Stimulated activated CD8-positive, alpha-beta memory T cell treated with anti-CD3 and anti-CD28 coated beads, Interleukin-4, amount 100 ng/mL, for 24 hours (primary cell): ENCODE results near the gene CRTC2.
"Not testable (repeated sequence)": the region's sequence is repeated elsewhere in the genome, so short reads cannot be mapped to it uniquely, and the experiment has no call there.

Experiments
- DNase-seq: peaks from one replicate; pipeline ENCODE4 v3.0.0-alpha.2; 2020; ENCODE audit warnings: low read depth

Gene CRTC2

GRCh38 chr1:153958111-153958960 is at the start of gene CRTC2:
CRTC2 (minus strand) TSS chr1:153958612; CDS start chr1:153958497, 115 bp downstream.
- DNase-seq, result peak; percentile 95

- DNase-seq, result no peak
Measured at GRCh38 chr1:154006136-154006535, 47.7 kb upstream of the CRTC2 start.

GRCh38 chr1:154000420-154000819 is 42.0 kb upstream of the CRTC2 start:
- no peak for DNase-seq

- DNase-seq, result not testable (repeated sequence)
Measured at GRCh38 chr1:153996882-153997281, 38.5 kb upstream of the CRTC2 start.

GRCh38 chr1:153995640-153996039 is 37.2 kb upstream of the CRTC2 start:
- no peak for DNase-seq

GRCh38 chr1:153995202-153995601 is 36.8 kb upstream of the CRTC2 start:
- no peak for DNase-seq

GRCh38 chr1:153991806-153992205 is 33.4 kb upstream of the CRTC2 start:
- no peak for DNase-seq

- no peak for DNase-seq
Measured at GRCh38 chr1:153991151-153991630, 32.8 kb upstream of the CRTC2 start.

- DNase-seq, result peak; percentile 69
Measured at GRCh38 chr1:153990468-153991150, 32.2 kb upstream of the CRTC2 start, which contains the start of gene RPS27. RPS27 (plus strand) TSS chr1:153990762; CDS start chr1:153990797, 35 bp downstream.

GRCh38 chr1:153987621-153988020 is 29.2 kb upstream of the CRTC2 start:
- no peak for DNase-seq

- no peak for DNase-seq
Measured at GRCh38 chr1:153985941-153986761, 27.7 kb upstream of the CRTC2 start, which contains the start of gene RAB13. RAB13 (minus strand) TSS chr1:153986339; CDS start chr1:153986236, 103 bp downstream.

GRCh38 chr1:153985341-153985912 is 27.0 kb upstream of the CRTC2 start:
- DNase-seq, result peak; percentile 42

GRCh38 chr1:153984123-153984894 is 25.9 kb upstream of the CRTC2 start:
- no peak for DNase-seq

- DNase-seq, result not testable (repeated sequence)
Measured at GRCh38 chr1:153981735-153982134, 23.3 kb upstream of the CRTC2 start.

GRCh38 chr1:153979091-153979490 is 20.7 kb upstream of the CRTC2 start:
- not testable (repeated sequence) for DNase-seq

GRCh38 chr1:153978274-153978909 is 20.0 kb upstream of the CRTC2 start:
- no peak for DNase-seq

- peak; percentile 82 for DNase-seq
Measured at GRCh38 chr1:153977250-153978240, 19.1 kb upstream of the CRTC2 start, which contains the start of gene JTB. JTB (minus strand) TSS chr1:153977674; CDS start chr1:153977252, 422 bp downstream.

- DNase-seq, result no peak
Measured at GRCh38 chr1:153976819-153977249, 18.4 kb upstream of the CRTC2 start.

GRCh38 chr1:153973525-153973924 is 15.1 kb upstream of the CRTC2 start:
- DNase-seq, result no peak
